GM12864 (cell line): Measurements from ENCODE around the gene TM4SF18.

Source experiments
- DNase-seq: peaks from one replicate; pipeline ENCODE4 v3.0.0-alpha.2; 2011; ENCODE audit warnings: low read depth
- H3K4me3 ChIP-seq: 2 replicates; pipeline ENCODE4 v1.5.1; 2011; ENCODE audit warnings: mild to moderate bottlenecking, low read depth, low read length, control low read depth
- CTCF ChIP-seq: IDR thresholded peaks from 2 replicates; pipeline ENCODE4 v1.5.1; 2011; ENCODE audit warnings: low read depth, mild to moderate bottlenecking, moderate library complexity, low read length, control low read depth, inconsistent platforms; ENCODE audit errors: missing control alignments

The TM4SF18 gene

GRCh38 chr3:149276619-149277018, 56.8 kb downstream of the TM4SF18 start:
- no peak for DNase-seq
- no peak for TF ChIP-seq CTCF
- H3K4me3 ChIP-seq, result no peak overlapping the region

- no peak for DNase-seq
- H3K4me3 ChIP-seq, result no peak overlapping the region
- TF ChIP-seq CTCF, result no peak
These were observed 59.2 kb downstream of the TM4SF18 start for GRCh38 chr3:149274220-149274619.

- peak; percentile 54 for DNase-seq
- H3K4me3 ChIP-seq, result no peak overlapping the region
- TF ChIP-seq CTCF, result peak; percentile 82
These were observed 60.2 kb downstream of the TM4SF18 start for GRCh38 chr3:149273096-149273751.

GRCh38 chr3:149271669-149272068, 61.8 kb downstream of the TM4SF18 start:
- TF ChIP-seq CTCF, result no peak
- no peak for DNase-seq
- H3K4me3 ChIP-seq, result no peak overlapping the region

- H3K4me3 ChIP-seq, result no peak overlapping the region
- no peak for DNase-seq
These were observed 63.3 kb downstream of the TM4SF18 start for GRCh38 chr3:149270180-149270579.

GRCh38 chr3:149269687-149270086, 63.7 kb downstream of the TM4SF18 start:
- no peak for TF ChIP-seq CTCF
- DNase-seq, result no peak
- no peak overlapping the region for H3K4me3 ChIP-seq

More at GRCh38 chr3:149270180-149270579, 63.3 kb downstream of the TM4SF18 start:
- TF ChIP-seq CTCF, result no peak
